GM19025 (cell line): ENCODE data around the gene IGF2.

ENCODE experiments used
- ATAC-seq: cut with Tn5 transposase; IDR thresholded peaks from one replicate; pipeline ENCODE4 v1.9.1; 2021; ENCODE audit warnings: mild to moderate bottlenecking, low read depth, moderate library complexity; ENCODE audit not compliant: unreplicated experiment

The IGF2 gene

DNA sequence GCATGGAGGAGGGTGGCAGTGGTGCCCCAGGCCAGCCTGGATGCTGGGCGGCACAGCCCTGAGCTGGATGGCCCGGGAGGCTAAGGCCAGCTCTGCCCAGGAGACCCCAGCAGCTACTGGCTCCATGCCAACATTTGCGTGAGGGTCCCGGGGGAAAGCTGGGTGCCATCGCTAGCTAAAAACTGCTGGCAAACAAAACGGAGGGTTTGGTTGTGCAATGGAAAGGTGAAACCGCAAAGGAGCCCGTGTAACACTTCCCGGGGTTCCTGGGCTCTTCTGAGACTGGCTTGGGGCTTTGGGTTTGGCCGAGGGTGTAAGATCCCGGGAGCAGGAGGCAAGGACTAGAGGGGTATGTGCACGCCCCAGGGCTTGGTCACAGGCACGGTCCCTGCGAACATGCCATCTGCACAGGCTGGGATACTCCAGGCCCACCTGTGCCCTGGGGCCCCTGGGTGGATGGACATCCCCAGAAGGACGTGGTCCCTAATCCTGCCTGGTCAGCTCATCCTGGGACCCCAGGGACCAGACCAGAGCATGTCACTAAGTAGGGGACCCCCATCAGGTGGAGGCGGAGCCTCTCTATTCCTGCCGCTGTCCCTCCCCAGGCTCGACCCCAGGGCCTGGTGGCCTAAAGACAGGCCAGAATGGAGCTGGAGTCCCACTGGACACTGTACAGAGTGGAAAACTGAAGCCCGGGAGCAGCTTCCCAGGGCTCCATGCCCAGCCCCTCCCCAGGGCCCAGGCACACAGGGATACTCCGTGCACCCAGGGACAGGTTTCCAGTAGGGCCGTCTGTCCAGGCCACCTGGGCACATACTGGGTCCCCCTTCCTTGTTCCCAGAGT, 44.6 kb downstream of the IGF2 start:
- ATAC-seq = no peak

DNA sequence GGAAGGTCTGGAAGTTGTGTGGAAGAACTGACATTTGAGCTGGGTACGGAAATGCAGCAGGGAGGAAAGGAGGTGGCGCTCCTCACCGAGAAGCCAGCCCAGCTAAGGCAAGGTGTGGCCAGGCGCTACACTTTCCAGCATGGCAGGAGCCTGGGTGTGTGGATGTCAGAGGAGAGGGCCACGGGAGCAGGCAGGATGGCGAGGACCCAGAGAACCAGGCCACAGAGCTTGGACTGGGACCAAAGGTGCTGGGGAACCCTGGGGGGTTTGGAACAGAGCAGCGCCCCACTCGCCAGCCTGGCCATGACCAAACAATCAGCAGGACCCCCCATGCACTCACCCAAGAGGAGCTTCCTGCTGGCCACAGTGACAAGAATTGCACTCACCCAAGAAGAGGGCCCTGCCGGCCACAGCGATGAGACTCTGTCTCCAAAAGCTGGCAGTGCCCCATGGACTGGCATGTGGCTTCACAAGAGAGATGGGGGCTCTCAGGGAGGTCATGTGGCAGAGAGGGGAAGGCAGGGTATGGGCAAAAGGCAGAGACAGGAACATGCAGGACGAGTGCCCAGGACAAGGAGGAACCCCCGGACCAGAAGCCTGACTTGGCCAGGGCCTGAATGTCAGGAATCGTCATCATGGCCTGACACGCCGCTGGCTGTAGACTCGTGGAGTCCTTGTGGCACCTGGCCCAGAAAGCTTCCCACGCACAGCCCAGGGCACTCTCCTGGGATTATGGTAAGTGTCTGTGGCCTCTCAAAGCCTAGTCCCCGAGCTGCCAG, 45.4 kb downstream of the IGF2 start:
- ATAC-seq = no peak

DNA sequence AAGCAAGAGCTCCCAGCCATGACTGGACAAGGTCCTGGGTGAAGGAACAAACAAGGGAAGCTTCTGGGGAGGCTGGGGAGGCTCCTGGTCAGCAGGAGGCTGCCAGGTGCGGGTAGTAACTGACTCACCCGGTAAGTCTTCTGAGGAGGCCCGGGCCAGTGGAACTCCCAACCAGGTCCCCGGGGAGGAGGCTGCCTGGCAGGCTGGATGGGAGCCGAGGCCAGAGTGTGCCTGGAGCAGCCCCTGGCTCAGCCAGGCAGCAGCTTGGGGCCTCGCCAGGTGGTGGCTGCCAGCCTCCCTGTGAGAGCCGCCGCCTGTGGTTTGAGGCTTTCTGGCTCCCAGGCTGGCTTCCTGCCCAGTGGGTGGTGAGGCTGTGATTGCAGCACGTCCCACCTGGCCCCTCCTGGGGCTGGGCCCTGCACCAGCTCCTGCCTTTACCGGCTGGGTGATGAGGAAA, 46.2 kb downstream of the IGF2 start:
- ATAC-seq = no peak

DNA sequence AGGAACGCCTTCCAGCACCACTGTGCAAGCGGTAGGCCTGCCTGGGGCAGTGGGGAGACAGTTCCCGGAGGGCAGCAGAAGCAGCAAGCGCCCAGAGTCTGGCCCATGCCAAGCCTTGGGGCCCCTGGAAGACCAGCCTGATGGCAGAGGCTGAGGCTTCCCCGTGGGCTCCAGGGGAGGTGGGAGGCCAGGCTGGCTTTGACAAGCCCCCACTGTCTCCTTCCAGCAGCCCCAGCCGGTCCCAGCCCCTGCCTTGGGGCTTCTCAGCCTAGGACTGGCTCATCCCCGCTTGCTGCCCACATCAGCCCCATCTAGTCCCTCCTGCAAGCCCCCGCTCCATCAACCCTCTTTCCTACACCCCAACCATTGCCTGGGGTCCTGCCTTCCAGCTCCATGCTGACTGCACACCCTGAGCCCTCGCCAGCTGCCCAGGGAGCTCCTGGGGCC, 46.7 kb downstream of the IGF2 start:
- ATAC-seq = no peak

DNA sequence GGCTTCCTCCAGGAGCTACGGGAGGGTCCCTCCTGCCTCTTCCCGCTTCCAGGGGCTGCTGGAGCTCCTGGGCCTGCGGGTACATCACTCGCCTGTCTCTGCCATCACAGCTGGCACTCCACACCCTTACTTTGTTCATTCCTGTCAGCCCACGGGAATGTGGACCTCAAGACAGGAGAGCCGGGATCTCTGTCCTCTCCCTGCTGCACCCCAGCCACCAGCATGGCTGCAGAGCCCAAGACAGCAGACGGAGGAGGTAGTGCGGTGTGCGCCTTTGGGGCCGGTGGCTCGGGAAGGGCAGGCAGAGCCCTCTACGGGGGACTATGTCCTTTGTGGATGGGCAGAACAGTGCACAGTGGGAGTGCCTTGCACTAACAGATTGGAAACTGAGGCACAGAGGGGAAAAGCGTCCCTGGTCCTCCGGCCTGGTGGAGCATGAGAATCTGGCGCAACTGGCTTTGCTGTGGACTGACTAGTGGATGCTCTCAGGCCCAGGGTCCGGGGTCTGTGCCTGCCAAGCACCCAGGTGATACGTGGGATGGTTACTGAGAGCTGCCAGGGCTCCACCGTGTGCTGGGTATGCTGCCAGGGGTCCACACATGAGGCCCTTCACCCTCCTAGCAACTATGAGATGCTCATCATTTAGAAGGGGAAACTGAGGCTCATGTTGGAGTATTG, 47.3 kb downstream of the IGF2 start:
- no peak for ATAC-seq

DNA sequence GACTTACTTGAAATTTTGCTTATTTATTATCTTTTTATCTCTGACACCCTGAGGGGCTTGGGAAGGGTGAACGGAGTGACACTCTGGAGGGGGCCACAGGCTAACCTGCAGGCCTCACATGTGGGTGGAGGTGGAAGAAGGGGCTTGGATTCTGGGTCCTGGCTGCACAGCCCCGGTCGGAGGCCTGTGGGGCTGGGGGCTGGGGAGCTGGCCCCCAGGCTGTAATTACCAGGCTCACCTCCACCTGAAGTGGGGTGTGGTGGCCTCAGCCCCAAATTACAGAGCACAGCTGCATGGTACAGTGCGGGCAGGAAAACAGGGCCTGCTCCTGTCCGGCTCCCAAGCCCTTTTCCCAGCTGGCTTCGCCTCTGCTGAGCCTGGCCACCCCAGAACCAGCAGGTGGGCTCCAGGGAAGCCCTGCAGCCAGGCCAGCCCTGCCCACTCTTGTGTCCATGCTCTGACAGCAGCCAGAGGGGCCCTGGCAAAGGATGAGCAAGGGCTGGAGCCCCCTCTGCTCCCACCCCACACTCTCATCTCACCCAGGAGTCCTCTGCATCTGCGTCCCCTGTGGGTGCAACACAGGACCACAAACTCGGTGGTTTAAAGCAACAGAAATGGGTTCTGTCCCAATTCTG, 48.0 kb downstream of the IGF2 start:
- ATAC-seq = no peak

DNA sequence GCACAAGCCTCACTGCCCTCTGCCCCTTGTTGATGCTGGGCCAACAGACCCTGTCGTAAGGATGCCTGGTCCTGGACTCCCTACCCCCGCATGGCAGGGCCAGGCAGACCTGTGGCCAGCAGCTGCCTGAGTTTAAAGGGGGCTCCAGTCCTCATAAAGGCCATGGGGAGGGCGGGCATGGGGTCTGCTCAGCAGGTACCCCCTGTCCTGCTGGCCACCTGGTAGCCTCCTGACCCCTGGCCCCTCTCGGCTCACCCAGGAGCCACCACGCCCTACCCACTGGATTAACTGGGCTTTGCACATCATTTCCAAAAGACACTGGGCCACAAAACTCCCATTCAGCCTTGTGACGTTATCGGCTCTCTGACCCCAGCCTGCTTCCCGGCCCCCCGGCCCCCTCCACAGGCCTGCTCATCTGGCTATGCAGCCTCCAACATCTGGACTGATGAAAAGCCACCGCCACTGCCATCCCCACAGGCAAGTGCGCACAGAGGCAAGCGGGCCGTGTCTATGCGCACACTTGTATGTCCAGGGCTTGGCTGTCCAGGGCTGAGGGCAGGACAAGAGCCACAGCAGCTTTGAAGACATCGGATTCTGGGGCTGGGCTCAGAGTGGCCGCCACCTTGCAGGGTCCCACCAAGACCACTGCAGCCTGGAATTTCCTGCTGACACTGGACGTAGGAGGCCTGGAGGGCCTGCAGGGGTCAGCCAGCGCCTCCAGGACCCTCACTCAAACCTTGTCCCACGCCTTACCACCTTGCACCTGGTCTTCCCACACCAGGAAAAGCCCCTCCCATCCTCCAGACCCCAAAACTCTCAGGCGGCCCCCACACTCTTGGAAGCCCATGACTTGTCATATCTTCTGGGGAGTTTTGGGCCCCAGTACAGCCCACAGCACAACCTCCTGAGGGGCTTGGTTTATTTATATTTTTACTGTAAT, 48.7 kb downstream of the IGF2 start:
- no peak for ATAC-seq

DNA sequence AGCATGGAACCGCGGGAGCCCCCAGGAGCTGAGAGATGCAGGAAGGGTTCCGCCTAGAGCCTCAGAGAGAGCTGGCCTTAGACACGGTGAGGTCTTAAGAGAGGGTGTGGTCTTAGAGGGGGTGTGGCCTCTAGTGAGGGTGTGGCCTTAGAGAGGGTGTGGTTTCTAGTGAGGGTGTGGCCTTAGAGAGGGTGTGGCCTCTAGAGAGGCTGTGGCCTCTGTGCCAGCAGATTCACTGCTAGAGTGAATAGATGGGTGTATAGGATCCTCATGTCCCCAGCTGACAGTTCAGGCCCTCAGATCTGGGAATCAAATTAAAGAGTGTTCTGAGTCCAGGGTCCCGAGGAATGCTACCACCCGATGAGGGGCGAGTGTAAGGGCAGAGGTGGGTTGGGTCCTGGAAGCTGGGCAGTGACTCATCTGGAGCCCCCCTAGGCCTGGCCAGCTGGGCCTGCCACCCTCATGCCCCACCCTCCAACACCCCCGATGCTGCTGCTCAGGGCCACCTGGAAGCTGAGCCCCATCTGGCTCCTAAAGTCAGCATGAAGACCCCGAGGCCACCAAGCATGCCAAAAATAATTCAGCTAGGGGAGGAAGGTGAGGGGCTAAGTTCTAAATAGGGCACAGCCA, 49.5 kb downstream of the IGF2 start:
- ATAC-seq = no peak

DNA sequence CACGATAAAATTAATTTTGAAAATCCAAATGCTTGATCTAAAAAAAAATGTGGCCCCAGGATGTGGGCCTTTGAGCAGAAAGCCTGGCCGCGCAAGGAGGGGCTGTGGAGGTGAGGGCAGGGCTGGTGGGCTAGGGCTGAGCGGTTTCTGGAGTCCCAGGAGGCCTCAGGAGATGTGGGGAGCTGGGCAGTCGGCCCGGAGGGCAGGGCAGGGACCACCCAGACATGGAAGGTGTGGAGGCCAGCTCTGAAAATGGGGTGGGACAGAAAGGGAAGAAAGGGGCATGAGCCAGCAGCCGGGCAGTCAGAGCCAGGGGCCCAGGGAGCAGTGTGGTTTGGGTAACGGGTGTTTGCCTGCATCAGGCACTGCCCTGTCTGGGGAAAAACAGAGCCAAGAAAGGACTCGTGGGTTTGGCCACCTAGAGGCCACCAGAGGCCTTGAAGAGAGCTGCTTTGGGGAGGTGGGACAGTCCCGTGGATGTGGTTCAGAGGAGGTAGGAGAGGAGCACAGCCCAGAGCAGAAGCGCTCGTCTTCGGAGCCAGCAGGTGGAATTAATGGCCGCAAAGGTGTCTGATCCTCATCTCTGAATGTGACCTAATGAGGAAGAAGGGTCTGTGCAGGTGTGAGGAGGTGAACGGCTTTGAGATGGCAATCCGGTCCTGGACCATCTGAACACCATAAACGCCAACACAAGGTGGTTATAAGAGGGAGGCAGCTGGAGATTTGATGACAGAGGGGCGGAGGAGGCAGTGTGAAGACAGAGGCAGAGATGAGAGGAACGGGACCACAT, 50.2 kb downstream of the IGF2 start:
- no peak for ATAC-seq

DNA sequence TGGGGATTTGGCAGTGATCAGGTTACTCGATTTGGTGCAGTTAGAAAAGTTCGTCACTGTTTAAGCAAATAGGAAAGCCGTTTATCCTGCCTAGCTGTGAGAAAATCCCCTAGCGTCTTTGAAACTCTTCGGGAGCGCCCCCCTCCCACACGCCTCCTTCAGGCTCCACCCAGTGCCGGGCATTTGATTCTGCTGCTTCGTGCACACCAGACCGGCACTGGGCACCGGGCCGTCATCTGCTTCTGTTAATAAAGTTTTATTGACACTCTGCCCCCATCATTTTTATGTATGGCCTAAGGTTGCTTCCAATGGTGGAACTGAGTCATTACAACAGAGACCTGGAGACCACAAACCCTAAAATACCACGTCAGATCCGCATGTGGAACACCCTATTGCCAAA, 50.9 kb downstream of the IGF2 start:
- no peak for ATAC-seq

DNA sequence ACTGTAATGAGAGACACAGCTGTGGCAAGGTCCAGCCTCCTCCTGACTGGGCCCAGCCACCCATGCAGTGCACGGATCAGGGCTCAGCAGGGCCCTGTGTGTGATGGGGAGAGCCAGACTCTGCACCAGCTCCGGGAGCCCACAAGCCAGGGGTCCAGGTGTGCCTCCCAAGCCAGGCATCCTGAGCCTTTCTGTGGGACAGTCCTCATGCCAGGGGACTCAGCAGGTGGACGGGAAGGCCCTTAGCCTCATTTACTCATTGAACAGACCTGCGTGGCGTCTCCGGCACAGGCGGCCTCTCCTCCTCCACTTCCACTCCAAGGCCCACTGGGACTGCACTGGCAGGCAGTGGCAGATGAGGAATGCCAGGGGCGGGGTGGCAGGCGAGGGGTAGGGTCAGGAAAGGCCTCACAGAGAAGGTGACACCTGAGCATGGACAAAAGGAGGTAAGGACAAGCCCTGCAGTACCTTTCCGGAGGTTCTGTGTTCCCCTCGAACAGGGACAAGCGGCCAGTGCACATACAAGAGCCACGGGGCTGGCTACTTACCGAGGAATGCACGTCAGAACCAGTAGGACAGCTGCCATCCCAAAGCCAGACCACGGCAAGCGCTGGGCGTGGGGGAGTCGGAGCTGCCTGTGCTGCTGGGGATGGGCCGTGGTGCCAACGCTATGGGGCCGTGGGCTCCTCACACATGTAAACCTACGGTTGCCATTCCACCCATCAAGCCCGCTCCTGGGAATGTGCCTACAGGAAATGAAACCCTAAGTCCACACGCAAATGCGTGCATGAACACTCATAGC, 52.7 kb downstream of the IGF2 start:
- ATAC-seq = no peak

DNA sequence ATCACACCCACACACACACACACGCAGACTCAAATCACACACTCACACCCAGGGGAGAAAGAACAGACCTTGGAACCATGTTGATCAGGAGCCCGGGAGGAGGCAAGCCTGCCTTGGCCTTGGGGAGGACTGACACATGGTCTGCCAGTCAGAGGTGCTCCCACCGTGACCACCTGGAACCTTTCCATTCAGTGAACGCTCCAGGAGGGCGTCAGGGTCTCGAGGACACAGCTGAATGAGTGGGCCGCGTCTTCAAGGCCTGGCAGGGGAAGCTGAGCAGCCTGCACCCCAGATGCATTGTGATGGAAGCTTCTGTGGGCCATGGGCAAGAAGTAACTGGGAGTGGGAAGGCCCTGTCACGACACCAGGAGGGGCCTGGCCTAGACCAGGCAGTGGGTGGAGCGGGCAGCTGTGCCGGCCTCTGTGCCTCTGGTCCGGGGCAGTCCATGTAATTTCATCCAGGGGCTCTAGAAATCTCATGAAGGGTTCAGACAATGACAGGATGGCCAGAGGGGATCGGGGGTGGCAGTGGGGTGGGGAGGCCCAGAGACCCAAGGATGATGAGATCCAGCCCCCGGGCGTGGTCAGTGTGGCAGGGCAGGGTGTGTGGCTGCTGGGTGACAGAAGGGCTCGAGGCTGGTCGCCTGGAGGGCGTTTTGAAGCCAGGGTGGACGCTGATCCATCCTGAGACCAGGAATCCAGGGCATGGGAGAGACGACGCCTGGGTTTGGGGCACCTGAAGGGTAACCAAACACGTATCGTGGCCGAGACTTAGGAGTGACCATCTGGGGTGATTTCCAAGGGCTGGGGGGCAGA, 53.7 kb downstream of the IGF2 start:
- ATAC-seq = no peak

DNA sequence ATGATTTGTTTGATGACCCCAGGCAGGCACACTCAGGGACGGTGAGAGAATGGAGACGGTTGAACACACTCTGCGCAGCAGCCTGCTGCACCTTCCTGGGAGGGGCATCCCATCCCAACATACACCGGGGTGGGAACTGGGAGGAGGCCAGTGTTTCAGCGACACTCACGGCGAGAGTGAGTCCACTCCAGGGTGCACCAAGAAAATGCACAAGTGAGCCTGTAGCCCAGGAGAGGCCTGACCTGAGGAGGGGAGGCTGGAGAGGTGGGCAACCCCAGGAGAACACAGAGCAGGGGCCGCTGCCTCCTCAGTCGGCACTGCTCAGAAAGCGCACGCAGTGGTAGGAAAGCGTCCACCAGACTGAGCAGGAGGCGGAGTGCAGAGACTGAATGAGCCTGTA, 54.5 kb downstream of the IGF2 start:
- no peak for ATAC-seq
